OCI-LY1 (cell line): ENCODE measurements around the gene MZF1.

ENCODE experiments used
- H2AFZ ChIP-seq: fragments of 200-600 bp; sonication (generic), shearing (Covaris generic); 2 replicates; pipeline ENCODE4 v1.6.0; 2014; ENCODE audit warnings: antibody characterized with exemption, mild to moderate bottlenecking, low read length
- H3F3A ChIP-seq: fragments of 200-600 bp; sonication (generic), shearing (Covaris generic); 2 replicates; pipeline ENCODE4 v1.6.0; 2014; ENCODE audit warnings: mild to moderate bottlenecking, antibody characterized with exemption, low read length, moderate library complexity; ENCODE audit not compliant: insufficient read depth
- H3K27ac ChIP-seq: fragments of 200-600 bp; sonication (generic); 2 replicates; pipeline ENCODE4 v1.5.1; 2014; ENCODE audit warnings: low read length, mixed run types, mild to moderate bottlenecking, low read depth; ENCODE audit not compliant: poor library complexity, severe bottlenecking
- H3K27me3 ChIP-seq: fragments of 200-600 bp; sonication (generic); 2 replicates; pipeline ENCODE4 v1.6.0; 2014; ENCODE audit warnings: antibody characterized with exemption, mild to moderate bottlenecking, low read length, moderate library complexity; ENCODE audit not compliant: insufficient read depth
- H3K36me3 ChIP-seq: fragments of 200-600 bp; sonication (generic); 2 replicates; pipeline ENCODE4 v1.6.1; 2014; ENCODE audit warnings: mild to moderate bottlenecking, antibody characterized with exemption, low read length, moderate library complexity, mixed read lengths; ENCODE audit not compliant: insufficient read depth
- H3K4me1 ChIP-seq: fragments of 200-600 bp; sonication (generic); 2 replicates; pipeline ENCODE4 v1.5.1; 2014; ENCODE audit warnings: mild to moderate bottlenecking, low read length, moderate library complexity; ENCODE audit not compliant: insufficient read depth, severe bottlenecking
- H3K4me2 ChIP-seq: fragments of 200-600 bp; sonication (generic), shearing (Covaris generic); 2 replicates; pipeline ENCODE4 v1.6.1; 2014; ENCODE audit warnings: low read length
- H3K4me3 ChIP-seq: fragments of 200-600 bp; sonication (generic); 2 replicates; pipeline ENCODE4 v1.5.1; 2014; ENCODE audit warnings: low read length, low read depth, mild to moderate bottlenecking, mixed read lengths; ENCODE audit not compliant: poor library complexity, severe bottlenecking
- H3K79me2 ChIP-seq: fragments of 200-600 bp; shearing (Covaris generic); 2 replicates; pipeline ENCODE4 v1.6.1; 2016; ENCODE audit warnings: mixed run types, low read length, mixed read lengths; ENCODE audit not compliant: insufficient read depth
- H3K9ac ChIP-seq: fragments of 200-600 bp; sonication (generic), shearing (Covaris generic); 2 replicates; pipeline ENCODE4 v1.6.1; 2014; ENCODE audit warnings: mild to moderate bottlenecking, low read length, mixed read lengths
- H3K9me2 ChIP-seq: fragments of 200-600 bp; sonication (generic), shearing (Covaris generic); 2 replicates; pipeline ENCODE4 v1.6.1; 2014; ENCODE audit warnings: low read depth, mild to moderate bottlenecking, low read length, mixed read lengths
- H3K9me3 ChIP-seq: fragments of 200-600 bp; shearing (Covaris generic); 2 replicates; pipeline ENCODE4 v1.6.1; 2014; ENCODE audit warnings: low read length, mixed read lengths
- H4K20me1 ChIP-seq: fragments of 200-600 bp; sonication (generic), shearing (Covaris generic); 2 replicates; pipeline ENCODE4 v1.6.0; 2016; ENCODE audit warnings: mild to moderate bottlenecking, low read length; ENCODE audit not compliant: insufficient read depth
- CTCF ChIP-seq: fragments of 200-600 bp; sonication (generic), shearing (Covaris generic); IDR thresholded peaks from 2 replicates; pipeline ENCODE4 v1.5.1; 2017; ENCODE audit warnings: mild to moderate bottlenecking, antibody characterized with exemption, low read length, moderate library complexity, mixed read lengths
- EZH2 ChIP-seq: fragments of 200-600 bp; sonication (generic), shearing (Covaris generic); IDR thresholded peaks from 2 replicates; pipeline ENCODE4 v1.8.0; 2017; ENCODE audit warnings: borderline replicate concordance, mixed run types, mild to moderate bottlenecking, antibody characterized with exemption, low read length, moderate library complexity, mixed read lengths

MZF1 gene

GRCh38 chr19:58547323-58548312, 25.5 kb downstream of the MZF1 start:
- H3K9me2 ChIP-seq = no peaks in the 10 kb centered on the region
- H3K4me1 ChIP-seq = peaks cover 23% of the 10 kb centered on the region
- no peak overlapping the region; the same call in 1 of the 2 replicates for H3K4me2 ChIP-seq
- H4K20me1 ChIP-seq = no peaks in the 10 kb centered on the region
- no peaks in the 10 kb centered on the region for H3K27me3 ChIP-seq
- no peak overlapping the region for H3K4me3 ChIP-seq
- H3K27ac ChIP-seq = no peak overlapping the region
- H2AFZ ChIP-seq = no peak overlapping the region
- 0 out of 2 replicates have a peak, but pooled peaks cover 4% of the 10 kb centered on the region for H3F3A ChIP-seq
- H3K9ac ChIP-seq = no peak overlapping the region
- H3K36me3 ChIP-seq = peaks cover 79% of the 10 kb centered on the region
- TF ChIP-seq CTCF = no peak
- TF ChIP-seq EZH2 = no peak
- H3K9me3 ChIP-seq = no peaks in the 10 kb centered on the region
- peaks cover 29% of the 10 kb centered on the region for H3K79me2 ChIP-seq

GRCh38 chr19:58546019-58546530, 27.1 kb downstream of the MZF1 start:
- no peaks in the 10 kb centered on the region for H3K27me3 ChIP-seq
- no peaks in the 10 kb centered on the region for H3K9me3 ChIP-seq
- no peak for TF ChIP-seq CTCF
- no peak for TF ChIP-seq EZH2
- H3K27ac ChIP-seq = peak overlapping the region; percentile 4
- H3F3A ChIP-seq = no peaks in the 10 kb centered on the region
- peaks cover 29% of the 10 kb centered on the region for H3K79me2 ChIP-seq
- no peaks in the 10 kb centered on the region for H4K20me1 ChIP-seq
- no peaks in the 10 kb centered on the region for H3K9me2 ChIP-seq
- H3K9ac ChIP-seq = peak overlapping the region; percentile 90
- H2AFZ ChIP-seq = no peak overlapping the region
- peaks cover 23% of the 10 kb centered on the region for H3K4me1 ChIP-seq
- peak overlapping the region; percentile 94 for H3K4me2 ChIP-seq
- H3K36me3 ChIP-seq = peaks cover 64% of the 10 kb centered on the region
- H3K4me3 ChIP-seq = peak overlapping the region; percentile 89

GRCh38 chr19:58545286-58546018, 27.7 kb downstream of the MZF1 start:
- Histone ChIP-seq H4K20me1 (no peaks in the 10 kb centered on the region), H2AFZ (no peak overlapping the region), H3K9ac (peak overlapping the region; percentile 90), H3K27ac (no peak overlapping the region), H3K9me2 (no peaks in the 10 kb centered on the region), H3K4me3 (peak overlapping the region; percentile 89), H3F3A (no peaks in the 10 kb centered on the region), H3K27me3 (no peaks in the 10 kb centered on the region), H3K4me1 (peaks cover 23% of the 10 kb centered on the region), H3K36me3 (peaks cover 57% of the 10 kb centered on the region), H3K4me2 (peak overlapping the region; percentile 94), H3K79me2 (peaks cover 29% of the 10 kb centered on the region), H3K9me3 (no peaks in the 10 kb centered on the region)
- TF ChIP-seq EZH2 = no peak
- TF ChIP-seq CTCF = no peak
